AML-193 (cell line): Measurements from ENCODE around the gene EPS8.

ENCODE experiments used
- DNase-seq, 2 experiments: peaks; one replicate each; lab custom pipeline; 2025; lab: John Stamatoyannopoulos, UW

The EPS8 gene

GRCh38 chr12:15717940-15718567 lies 71.1 kb downstream of the EPS8 start:
- no peak for DNase-seq

- DNase-seq, result no peak
Measured at GRCh38 chr12:15716581-15716980, 72.6 kb downstream of the EPS8 start.

GRCh38 chr12:15714256-15714655 lies 74.9 kb downstream of the EPS8 start:
- no peak for DNase-seq

- DNase-seq, result no peak
Measured at GRCh38 chr12:15712823-15713660, 76.1 kb downstream of the EPS8 start.

- DNase-seq, result no peak
Measured at GRCh38 chr12:15712160-15712559, 77.0 kb downstream of the EPS8 start.

GRCh38 chr12:15710860-15711510 lies 78.2 kb downstream of the EPS8 start:
- no peak for DNase-seq

GRCh38 chr12:15709551-15709950 lies 79.6 kb downstream of the EPS8 start:
- DNase-seq, result no peak

GRCh38 chr12:15708396-15709076 lies 80.7 kb downstream of the EPS8 start:
- DNase-seq, result no peak

- no peak for DNase-seq
Measured at GRCh38 chr12:15707516-15708199, 81.5 kb downstream of the EPS8 start.

GRCh38 chr12:15706010-15706676 lies 83.0 kb downstream of the EPS8 start:
- no peak for DNase-seq

- DNase-seq, result no peak
Measured at GRCh38 chr12:15705606-15706005, 83.6 kb downstream of the EPS8 start.

GRCh38 chr12:15702276-15702675 lies 86.9 kb downstream of the EPS8 start:
- DNase-seq, result no peak

- DNase-seq, result peak in 1 of 2 experiments; percentile 23
Measured at GRCh38 chr12:15701631-15702156, 87.5 kb downstream of the EPS8 start.

GRCh38 chr12:15701206-15701605 lies 88.0 kb downstream of the EPS8 start:
- DNase-seq, result peak in 1 of 2 experiments; percentile 23

GRCh38 chr12:15700595-15700994 lies 88.6 kb downstream of the EPS8 start:
- DNase-seq, result peak; percentile 88 to 89

- DNase-seq, result no peak
Measured at GRCh38 chr12:15699886-15700285, 89.3 kb downstream of the EPS8 start.

- peak in 1 of 2 experiments; percentile 18 for DNase-seq
Measured at GRCh38 chr12:15698377-15698871, 90.8 kb downstream of the EPS8 start.

- DNase-seq, result no peak
Measured at GRCh38 chr12:15697201-15697600, 92.0 kb downstream of the EPS8 start.

- no peak for DNase-seq
Measured at GRCh38 chr12:15693228-15693911, 95.8 kb downstream of the EPS8 start.

- no peak for DNase-seq
Measured at GRCh38 chr12:15691388-15691787, 97.8 kb downstream of the EPS8 start.
